GM18505 (cell line): ENCODE measurements around the gene RPA1.
"Not testable (repeated sequence)": the region's sequence is repeated elsewhere in the genome, so short reads cannot be mapped to it uniquely, and the experiment has no call there.

Experiments
- ATAC-seq: cut with Tn5 transposase; IDR thresholded peaks from one replicate; pipeline ENCODE4 v1.9.1; 2021; ENCODE audit not compliant: unreplicated experiment
- POLR2A ChIP-seq: IDR thresholded peaks from 4 replicates; pipeline ENCODE4 v1.6.1; 2011; ENCODE audit warnings: borderline replicate concordance; ENCODE audit not compliant: insufficient read depth, insufficient read length; ENCODE audit errors: extremely low read depth

RPA1 gene

DNA sequence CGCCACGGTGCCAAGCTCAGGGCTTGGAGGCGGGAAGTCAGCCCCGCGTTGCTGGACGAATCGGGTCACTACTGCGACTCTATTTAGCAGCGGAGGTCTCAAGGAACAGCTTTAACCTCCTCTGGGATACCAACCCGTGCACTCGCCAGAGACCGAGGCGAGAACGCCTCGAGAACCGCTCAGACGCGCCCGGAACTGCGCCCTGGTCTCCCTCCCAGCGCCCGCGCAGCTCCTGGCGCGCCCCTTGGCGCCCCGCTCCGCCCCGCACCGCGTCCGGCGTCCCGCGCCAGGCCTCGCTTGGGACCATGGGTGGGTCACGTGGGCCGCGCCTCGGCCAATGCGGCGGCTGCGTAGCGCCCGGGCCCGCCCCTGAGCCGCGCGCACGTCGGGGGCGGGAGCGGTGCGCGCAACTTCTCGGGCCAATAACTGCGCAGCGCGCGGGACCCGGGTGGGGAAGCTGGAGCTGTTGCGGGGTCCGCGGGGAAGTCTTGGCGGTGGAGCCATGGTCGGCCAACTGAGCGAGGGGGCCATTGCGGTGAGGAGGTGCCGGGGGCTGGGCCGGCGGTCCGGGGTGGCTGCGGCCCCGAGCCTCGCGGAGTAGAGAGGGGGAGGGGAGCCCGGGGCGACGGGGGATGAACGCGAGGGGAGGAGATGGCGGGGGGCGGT lies at the start of gene RPA1, which contains the start of gene SMYD4:
Gene RPA1, plus strand, starts transcription at position 414 of the 666 bp plus-strand sequence. Its CDS starts 89 bp downstream, at position 503.
Gene SMYD4, minus strand, starts transcription at position 311 of the 666 bp plus-strand sequence. CDS start 1,908 bp downstream, outside the sequence.
- ATAC-seq = peak; percentile 77
- TF ChIP-seq POLR2A = peak; percentile 92

DNA sequence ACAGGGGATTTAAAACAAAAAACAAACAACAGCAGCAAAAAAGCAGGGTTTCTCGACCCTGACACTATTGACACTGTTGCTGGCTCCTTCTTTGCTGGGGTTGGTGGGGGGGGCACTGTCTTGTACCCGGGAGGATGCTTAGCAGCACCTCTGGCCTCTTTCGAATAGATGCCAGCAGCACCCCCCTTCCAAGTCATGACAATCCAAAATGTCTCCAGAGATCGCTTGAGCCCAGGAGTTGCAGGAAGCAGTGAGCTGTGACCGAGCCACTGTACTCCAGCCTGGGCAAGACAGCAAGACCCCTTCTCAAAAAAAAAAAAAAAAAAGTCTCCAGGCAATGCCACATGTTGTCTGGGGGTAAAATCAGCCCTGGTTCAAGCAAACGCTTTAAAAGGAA lies 47.6 kb upstream of the RPA1 start:
- no peak for ATAC-seq
- no peak for TF ChIP-seq POLR2A

DNA sequence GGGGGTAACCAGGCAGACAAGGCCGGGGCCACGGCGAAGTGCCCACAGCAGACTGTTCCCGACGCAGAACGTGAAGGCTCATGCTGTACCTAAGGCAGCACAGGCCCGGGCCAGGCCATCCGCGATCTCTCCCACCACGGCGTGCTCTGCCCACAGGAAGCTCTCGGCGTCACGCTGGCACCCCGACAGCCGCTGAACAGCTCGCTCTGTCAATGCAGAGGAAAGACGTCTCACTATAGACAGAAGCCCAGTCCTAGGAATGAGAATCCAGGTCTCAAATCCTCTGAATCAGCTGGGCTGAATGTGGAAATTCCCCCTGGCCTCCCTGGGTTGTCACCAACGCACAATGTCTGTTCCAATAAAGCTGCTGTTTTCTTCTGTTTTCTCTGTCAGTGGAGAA lies 46.5 kb upstream of the RPA1 start:
- no peak for TF ChIP-seq POLR2A
- no peak for ATAC-seq

DNA sequence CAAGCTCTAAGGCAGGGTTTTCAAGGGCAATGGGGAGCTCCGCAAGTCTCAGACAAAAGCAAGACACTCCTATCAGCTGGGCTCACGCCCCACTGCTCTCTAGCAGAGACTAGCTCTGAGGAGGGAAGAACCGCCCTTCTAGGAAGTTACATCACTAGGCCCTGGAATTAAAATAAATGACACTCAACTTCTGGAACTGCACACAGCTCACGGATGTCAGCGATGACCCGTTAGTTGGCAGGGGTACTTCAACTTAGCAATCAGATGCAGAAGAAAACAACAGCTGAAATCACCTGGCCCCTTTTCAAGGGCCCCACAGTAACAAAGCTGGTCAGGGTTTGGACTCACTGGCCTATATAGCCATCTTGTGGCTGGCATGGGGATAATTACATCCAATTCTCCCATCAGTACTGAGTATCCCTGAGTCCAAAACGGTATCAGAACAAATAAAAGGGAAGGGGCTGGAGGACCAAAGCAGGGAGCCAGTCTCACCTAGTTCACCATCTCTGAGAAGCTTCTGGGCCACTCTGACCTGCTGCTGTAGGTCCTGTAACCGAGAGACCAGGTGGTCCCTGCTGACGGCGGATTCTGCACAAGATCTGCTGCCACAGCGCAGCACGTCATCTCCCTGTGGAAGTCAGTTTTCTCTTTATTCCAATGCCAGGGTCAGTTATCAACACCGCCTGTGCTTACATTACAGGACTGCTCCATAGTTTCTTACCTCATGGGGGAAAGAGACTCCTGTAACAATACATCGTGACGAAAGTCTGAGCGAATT lies 45.8 kb upstream of the RPA1 start:
- no peak for ATAC-seq
- no peak for TF ChIP-seq POLR2A

DNA sequence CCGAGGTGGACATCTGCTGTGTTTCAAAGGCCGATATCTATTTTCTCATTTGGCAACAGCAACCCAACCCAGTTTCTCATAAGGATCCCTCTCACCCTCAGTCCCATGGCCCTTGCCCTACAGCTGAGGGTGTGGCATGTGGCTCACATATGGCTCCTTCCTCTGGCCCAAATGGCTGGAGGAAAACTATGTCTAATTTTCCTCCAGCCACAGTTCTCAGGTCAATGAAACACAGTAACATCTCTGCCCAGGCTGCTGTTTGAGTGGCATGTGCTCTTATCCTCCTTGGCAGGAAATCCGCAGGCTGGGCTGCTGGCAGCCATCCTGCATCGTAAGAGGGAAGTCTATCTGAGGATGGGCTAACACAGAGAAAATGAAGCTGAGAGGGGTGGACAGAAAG lies 43.9 kb upstream of the RPA1 start:
- TF ChIP-seq POLR2A = no peak
- ATAC-seq = no peak

DNA sequence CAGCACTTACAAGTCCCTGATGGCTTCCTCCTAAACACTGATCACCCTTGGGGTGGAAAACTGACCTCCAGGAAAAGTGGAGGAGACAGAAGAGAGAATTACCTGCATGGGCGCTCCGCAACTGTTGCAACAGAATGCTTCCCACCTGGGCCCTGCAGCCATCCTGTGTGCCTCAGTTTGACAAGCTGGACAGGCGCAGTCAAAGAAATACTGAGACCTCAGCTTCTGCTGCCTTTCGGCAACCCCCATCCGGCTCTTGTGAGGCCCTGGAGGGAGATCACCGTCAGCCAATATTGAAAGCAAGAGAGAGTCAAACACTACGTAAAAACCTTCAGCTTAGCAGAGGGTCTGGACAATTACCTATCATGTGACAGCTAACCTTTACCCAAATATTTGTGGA lies 43.1 kb upstream of the RPA1 start:
- no peak for ATAC-seq
- TF ChIP-seq POLR2A = no peak

DNA sequence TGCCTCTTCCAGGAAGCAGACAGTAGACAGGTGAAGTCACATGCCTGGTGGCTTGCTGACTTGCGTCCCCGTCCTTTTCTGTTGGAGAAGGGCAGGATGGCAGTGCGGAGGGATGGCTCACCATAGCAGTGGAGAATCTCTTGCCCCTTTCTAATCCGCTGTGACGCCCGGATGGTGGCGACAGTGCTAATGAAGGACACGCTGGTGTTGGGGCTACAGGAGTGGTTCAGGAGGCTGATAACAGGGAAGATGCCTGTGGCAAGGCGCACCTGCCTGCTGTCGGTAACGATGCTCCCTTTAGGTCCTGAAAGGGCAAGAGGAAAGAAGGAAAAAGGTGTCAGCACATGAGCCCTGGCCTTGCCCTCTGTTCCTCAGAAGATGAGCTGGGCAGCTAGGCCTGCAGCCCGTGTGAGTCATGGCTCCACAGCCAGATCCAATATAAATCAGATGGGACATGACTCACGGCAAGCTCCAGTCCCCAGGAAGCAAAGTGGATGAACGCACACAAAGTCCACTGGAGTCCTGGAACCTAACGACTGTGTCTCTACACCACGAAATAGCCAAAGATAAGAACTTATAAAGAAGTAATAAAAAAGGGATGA lies 42.4 kb upstream of the RPA1 start:
- no peak for TF ChIP-seq POLR2A

DNA sequence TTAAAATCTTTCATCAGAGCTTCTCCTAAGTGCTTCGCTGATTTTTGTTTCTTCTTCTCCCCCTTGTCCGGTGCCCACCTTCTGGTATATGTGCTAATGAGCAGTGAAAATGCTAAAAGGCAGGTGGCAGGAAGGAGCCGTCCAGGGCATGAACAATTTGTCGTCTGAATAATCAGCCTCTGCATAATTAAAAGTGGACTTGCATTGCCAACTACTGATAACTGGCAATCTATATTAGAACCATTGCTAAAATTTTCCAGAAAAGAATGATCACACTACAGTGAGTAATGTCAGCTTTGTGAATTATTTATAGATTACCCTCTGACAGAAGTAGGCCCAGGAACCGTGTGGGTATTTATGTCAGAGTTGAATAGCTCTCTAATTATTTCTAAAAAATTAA lies 39.9 kb upstream of the RPA1 start:
- no peak for TF ChIP-seq POLR2A
- no peak for ATAC-seq

More for the DNA sequence above, 42.4 kb upstream of the RPA1 start:
- no peak for ATAC-seq

DNA sequence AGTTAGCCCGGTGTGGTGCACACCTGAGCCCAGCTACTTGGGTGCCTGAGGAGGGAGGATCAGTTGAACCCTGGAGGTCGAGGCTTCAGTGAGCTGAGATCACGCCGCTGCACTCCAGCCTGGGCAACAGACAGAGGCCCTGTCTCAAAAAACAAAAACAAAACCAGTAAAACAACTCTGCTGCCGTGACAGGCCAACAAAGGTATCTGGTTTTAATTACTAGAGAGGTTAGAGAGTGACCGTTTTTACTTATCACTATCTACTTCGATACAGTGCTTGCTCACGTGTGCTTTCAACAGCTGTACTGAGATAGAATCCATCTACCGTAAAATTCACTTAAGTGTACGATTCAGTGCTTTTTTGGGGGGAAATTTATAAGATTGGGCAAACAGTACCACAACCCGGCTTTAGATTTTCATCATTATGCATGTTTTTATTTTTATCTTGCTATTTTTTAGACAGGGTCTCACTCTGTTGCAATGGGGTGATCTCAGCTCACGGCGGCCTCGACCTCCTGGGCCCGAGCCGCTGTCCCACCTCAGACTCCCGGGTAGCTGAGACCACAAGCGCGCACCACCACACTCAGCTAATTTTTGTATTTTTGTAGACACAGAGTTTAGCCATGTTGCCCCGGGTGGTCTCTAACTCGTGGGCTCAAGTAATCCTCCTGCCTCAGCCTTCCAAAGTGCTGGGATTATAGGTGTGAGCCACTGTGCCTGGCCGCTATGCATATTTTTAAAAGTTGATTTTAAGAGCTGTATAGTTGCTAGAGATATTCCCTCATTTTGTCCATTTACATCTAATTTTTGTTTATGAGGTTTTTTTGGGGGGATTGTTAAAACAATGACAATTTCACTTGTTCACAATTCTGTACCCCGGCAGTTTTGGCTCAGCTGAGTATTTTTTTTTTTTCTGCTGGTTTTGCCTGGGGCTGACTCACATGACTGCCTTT lies 37.0 kb upstream of the RPA1 start:
- TF ChIP-seq POLR2A = no peak
- ATAC-seq = no peak

DNA sequence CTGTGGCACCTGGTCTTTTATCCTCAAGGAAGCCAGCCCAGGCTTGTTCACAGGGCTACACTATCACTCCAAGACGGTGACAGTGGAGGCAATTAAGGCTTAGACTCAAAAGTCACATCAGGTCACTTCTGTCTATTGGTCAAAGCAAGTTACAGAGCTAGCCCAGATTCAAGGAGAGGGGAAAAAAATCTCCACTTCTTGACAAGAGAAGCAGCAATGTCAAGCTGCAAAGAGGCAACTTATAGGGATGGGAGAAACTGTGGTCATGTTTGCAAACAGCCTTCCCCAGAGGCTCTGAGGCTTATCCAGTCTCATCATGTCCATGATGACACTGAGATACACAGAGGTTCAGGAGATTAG lies 36.4 kb upstream of the RPA1 start:
- no peak for TF ChIP-seq POLR2A
- ATAC-seq = no peak

DNA sequence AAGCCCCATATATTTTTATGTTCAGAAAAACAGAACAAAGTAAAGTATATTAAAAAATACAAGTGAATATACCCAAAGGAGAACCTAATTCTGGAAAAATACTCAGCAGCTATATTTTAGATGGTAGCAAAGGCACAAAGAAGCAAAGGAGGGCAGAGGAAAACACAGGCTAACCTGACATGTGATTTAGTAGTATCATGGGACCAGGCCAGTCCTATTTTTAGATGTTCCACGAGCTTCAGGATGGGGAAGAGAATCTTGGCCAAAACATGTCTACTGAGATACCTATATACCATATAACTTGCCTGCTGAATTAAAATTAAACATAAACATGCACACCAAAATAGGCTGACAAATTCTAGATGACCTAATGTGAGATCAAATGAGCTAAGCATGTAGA lies 33.0 kb upstream of the RPA1 start:
- no peak for ATAC-seq
- TF ChIP-seq POLR2A = no peak

DNA sequence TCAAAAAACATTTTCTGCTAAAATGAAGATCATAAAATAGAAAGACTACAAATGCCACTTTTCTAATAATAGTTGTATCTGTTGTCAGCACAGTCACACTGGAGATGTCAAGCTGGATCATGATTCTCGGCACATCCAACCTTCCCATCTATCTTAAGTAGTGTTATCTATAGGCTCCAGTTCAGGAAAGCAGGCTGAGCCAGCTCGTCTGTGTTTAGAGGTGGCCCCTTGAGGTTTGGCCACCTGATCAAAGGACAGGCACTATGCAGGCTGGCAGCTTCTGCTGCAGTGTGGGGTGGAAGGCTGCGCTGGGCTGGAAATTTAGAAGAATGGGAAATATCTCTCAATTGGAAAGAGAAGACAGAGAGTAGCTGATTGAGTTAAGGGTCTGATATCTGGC lies 32.5 kb upstream of the RPA1 start:
- ATAC-seq = no peak
- no peak for TF ChIP-seq POLR2A

DNA sequence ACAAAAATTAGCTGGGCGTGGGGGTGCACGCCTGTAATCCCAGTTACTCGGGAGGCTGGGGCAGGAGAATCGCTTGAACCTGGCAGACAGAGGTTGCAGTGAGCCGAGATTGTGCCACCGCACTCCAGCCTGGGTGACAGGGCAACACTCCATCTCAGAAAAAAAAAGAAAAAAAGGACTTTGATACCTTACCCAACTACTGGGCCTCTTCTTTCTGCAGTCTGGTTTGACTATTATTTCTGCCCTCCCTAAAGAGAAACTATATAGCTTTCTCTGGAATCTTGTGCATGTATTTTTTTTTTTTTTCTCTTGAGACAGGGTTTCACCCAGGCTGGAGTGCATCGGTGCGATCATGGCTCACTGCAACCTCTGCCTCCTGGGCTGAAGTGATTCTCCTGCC lies 32.0 kb upstream of the RPA1 start:
- ATAC-seq = not testable (repeated sequence)

DNA sequence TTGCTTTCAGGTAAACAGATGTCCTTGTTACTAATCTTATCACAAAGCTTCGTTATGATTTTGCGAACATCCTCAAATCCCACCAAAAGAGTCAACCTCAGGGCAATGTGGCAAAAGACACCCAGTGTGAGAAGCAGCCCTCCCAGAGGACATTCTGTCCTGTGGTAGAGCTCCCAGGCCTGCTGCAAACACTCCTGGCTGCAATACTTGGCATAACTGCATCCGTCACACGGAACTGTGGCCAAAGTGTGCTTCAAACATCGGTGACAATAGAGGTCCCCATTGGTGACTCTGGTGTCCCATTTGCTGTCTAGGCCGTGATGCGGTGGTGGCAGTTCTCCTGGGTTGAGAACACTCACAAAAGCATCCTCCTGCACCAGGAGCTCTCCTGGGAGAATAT lies 29.6 kb upstream of the RPA1 start:
- no peak for ATAC-seq
- TF ChIP-seq POLR2A = no peak

DNA sequence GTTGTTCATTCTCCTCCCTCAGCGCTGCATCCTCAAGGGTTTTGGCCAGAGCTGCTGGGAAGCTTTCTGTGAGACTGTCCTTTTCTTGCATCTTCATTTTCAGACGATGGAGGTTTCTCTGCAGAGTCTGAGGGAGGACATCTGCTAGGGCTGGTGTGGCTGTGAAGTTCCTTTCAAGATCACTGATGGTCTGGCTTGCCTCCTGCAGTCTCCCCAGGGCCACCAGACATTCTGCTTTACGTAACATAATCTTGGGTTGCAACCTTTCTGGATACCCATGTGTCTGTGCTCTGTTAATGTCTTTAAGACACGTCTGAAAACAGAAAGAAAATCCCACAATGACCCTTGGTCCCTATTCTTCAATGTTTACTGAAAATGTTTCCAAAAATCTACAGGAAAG lies 29.1 kb upstream of the RPA1 start:
- TF ChIP-seq POLR2A = no peak
- no peak for ATAC-seq
